Endothelial cell (in vitro differentiated cells): ENCODE data around the gene SPATA3. TPM values are rescaled to one million over a fixed set of nuclear protein-coding genes. Genes with fewer than 3 reads are reported as not detected.

Experiments used
- DNase-seq: peaks from one replicate; pipeline ENCODE4 v3.0.0; 2021; ENCODE audit warnings: low spot score
- H3K27ac Mint-ChIP-seq: one replicate; pipeline ENCODE4 v1.8.0; 2021; ENCODE audit warnings: mixed read lengths, inconsistent platforms; ENCODE audit not compliant: unreplicated experiment
- H3K27me3 Mint-ChIP-seq: one replicate; pipeline ENCODE4 v1.8.0; 2021; ENCODE audit warnings: mild to moderate bottlenecking, moderate library complexity, mixed read lengths, inconsistent platforms; ENCODE audit not compliant: unreplicated experiment
- H3K36me3 Mint-ChIP-seq: one replicate; pipeline ENCODE4 v1.8.0; 2021; ENCODE audit warnings: mild to moderate bottlenecking, low read depth, mixed read lengths, inconsistent platforms; ENCODE audit not compliant: unreplicated experiment
- H3K4me1 Mint-ChIP-seq: one replicate; pipeline ENCODE4 v1.8.0; 2021; ENCODE audit warnings: mild to moderate bottlenecking, mixed read lengths, inconsistent platforms; ENCODE audit not compliant: unreplicated experiment
- H3K4me3 Mint-ChIP-seq: one replicate; pipeline ENCODE4 v1.8.0; 2021; ENCODE audit warnings: mild to moderate bottlenecking, mixed read lengths, inconsistent platforms; ENCODE audit not compliant: unreplicated experiment
- H3K9me3 Mint-ChIP-seq: one replicate; pipeline ENCODE4 v1.8.0; 2021; ENCODE audit warnings: mixed read lengths, inconsistent platforms; ENCODE audit not compliant: unreplicated experiment
- total RNA-seq: library from RNA; stranded (reverse); fragmentation: NEBNext Ultra II Directional; extraction: Animal tissue kit (Norgen Biotek cat#: 25700); gene quantifications from one replicate; pipeline ENCODE4 v1.2.1, GENCODE V29; 2021; ENCODE audit not compliant: unreplicated experiment
- TF ChIP-seq, protein P1 (sequence below): fragments of 200-600 bp; sonication (generic); IDR thresholded peaks from one replicate; pipeline ENCODE4 v1.5.0; 2021; ENCODE audit warnings: antibody characterized with exemption; ENCODE audit not compliant: unreplicated experiment

The SPATA3 gene
- total RNA-seq, 1 donor from 2014 or later: not detected

DNA sequence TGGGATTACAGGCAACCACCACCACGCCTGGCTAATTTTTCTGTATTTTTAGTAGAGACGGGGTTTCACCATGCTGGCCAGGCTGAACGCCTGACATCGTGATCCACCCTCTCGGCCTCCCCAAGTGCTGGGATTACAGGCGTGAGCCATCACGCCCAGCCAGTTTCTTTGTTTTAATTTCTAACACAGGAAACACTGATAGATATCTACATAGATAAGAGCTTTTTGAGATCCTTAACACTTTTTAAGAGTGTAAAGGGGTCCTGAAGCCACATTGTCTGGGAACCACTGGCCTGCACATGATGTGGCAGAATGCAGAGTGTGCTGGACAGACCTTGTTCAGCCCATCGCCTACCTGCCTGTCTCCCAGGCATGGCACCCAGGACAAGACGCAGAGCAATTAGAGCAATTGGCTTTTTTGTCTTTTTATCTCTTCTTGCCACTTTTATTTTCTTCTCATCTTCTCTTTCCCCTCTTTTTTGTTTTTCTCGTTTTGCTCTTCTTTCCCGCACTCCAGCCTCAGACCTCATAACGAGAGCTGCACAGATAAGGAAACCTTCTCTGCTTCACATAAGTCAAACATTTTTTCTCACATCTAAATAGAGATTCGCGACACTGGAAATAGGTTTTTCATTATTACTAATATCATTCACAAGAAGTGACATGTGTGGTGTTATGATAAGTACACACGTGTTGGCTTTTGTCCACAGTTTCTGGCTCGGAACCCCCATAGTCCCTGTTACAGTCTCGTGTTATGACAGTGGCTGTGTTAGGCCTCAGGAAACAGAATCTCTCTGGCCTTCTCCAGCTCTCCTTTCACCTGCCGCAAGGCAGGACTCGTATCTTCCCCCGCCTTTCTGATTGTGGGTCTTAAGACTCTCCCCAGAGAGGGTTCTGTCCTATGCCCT, 45.7 kb upstream of the SPATA3 start:
- Mint-ChIP-seq H3K36me3 (peaks cover 7% of the 10 kb centered on the region), H3K9me3 (no peaks in the 10 kb centered on the region), H3K27ac (no peak overlapping the region), H3K4me3 (no peak overlapping the region), H3K27me3 (no peaks in the 10 kb centered on the region), H3K4me1 (no peaks in the 10 kb centered on the region)
- DNase-seq: no peak
- TF ChIP-seq, protein P1, sequence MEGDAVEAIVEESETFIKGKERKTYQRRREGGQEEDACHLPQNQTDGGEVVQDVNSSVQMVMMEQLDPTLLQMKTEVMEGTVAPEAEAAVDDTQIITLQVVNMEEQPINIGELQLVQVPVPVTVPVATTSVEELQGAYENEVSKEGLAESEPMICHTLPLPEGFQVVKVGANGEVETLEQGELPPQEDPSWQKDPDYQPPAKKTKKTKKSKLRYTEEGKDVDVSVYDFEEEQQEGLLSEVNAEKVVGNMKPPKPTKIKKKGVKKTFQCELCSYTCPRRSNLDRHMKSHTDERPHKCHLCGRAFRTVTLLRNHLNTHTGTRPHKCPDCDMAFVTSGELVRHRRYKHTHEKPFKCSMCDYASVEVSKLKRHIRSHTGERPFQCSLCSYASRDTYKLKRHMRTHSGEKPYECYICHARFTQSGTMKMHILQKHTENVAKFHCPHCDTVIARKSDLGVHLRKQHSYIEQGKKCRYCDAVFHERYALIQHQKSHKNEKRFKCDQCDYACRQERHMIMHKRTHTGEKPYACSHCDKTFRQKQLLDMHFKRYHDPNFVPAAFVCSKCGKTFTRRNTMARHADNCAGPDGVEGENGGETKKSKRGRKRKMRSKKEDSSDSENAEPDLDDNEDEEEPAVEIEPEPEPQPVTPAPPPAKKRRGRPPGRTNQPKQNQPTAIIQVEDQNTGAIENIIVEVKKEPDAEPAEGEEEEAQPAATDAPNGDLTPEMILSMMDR: no peak

DNA sequence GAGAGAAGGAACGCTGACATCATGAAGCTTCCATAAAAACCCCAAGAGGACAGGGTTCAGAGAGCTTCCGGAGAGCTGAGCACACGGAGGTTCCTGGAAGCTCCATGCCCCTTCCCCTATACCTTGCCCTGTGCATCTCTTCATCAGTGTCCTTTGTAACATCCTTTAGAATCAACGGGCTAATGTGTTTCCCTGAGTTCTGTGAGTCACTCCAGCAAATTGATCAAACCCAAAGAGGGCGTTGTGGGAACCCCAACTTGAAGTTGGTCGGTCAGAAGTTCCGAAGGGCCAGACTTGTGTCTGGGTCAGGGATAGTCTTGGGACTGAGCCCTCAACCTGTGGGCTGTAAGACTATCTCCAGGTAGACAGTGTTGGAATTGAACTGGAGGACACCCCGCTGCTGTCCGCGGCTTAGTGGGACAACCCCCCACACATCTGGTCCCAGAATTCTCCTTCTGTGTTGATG, 45.0 kb upstream of the SPATA3 start:
- Mint-ChIP-seq H3K27ac (no peak overlapping the region), H3K27me3 (no peaks in the 10 kb centered on the region), H3K4me3 (no peak overlapping the region), H3K9me3 (no peaks in the 10 kb centered on the region), H3K36me3 (peaks cover 7% of the 10 kb centered on the region), H3K4me1 (no peaks in the 10 kb centered on the region)
- no peak for DNase-seq
- TF ChIP-seq, protein P1: no peak

DNA sequence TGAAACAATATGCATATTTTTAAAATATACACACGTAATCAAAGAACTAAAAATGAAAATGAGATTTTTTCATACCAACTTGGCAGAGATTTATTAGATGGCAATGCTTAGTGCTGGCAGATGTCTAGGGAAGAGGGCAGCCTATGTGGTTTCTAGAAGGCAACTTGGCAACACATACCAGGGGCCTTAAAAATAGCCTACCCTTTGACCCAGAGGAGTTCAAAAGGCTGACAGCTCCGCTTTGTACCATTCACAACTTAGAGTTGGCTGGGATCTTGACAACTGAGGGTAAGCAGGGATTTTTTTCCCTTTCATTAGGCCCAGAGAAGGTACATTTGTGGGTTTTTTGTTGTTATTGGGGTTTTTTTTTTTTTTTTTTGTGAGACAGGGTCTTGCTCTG, 44.5 kb upstream of the SPATA3 start:
- no peak overlapping the region for H3K4me3 Mint-ChIP-seq
- no peak overlapping the region for H3K27ac Mint-ChIP-seq
- TF ChIP-seq, protein P1: no peak
- no peaks in the 10 kb centered on the region for H3K27me3 Mint-ChIP-seq
- H3K4me1 Mint-ChIP-seq: no peaks in the 10 kb centered on the region
- H3K9me3 Mint-ChIP-seq: no peaks in the 10 kb centered on the region
- DNase-seq: no peak
- peaks cover 7% of the 10 kb centered on the region for H3K36me3 Mint-ChIP-seq

DNA sequence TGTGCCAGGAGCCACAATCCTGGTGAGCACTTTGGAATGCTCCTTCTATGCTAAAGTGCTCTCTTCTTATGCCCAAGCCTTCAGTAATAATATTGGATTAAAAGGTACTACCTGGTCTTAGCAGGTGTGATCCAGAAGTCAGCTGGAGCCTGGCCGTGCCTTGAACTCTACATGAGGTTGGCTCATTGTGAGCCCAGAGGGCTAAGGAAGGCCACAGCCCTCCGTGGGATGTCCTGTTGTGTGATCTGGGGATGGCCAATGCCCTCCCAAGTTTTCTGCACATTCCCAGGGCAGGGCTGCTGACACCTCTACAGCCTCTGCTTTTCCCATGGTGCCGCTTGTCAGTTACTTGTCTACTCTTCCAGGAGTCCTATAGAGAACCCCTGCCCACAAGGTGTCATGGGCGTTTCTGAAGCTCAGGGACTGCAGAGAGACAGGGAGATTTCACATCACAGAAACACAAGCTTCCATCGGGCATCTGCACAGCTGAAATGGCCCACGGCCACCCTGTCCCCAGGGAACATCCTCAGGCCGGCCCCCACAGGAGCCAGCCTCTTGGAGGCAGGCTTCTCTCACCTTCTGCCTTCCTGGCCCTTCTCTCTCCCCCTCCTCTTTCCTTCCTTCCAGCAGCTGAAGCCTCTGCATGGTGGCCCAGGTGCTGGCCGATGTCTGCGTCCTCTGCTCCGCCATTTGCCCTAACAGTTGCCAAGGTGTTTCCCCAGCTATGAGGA, 43.5 kb upstream of the SPATA3 start:
- Mint-ChIP-seq H3K36me3 (peaks cover 7% of the 10 kb centered on the region), H3K4me1 (peaks cover 2% of the 10 kb centered on the region), H3K27ac (no peak overlapping the region), H3K27me3 (peaks cover 3% of the 10 kb centered on the region), H3K4me3 (no peak overlapping the region), H3K9me3 (no peaks in the 10 kb centered on the region)
- TF ChIP-seq, protein P1: no peak
- no peak for DNase-seq
